ENCODE results near the gene ATP8B1. TPM values are rescaled to one million over a fixed set of nuclear protein-coding genes. Genes with fewer than 3 reads are reported as not detected.

The ATP8B1 gene
- total and polyA plus RNA-seq, 2 of the 4 experiments (the other 2 are of a cell fraction): 64.3 to 136 TPM

DNA sequence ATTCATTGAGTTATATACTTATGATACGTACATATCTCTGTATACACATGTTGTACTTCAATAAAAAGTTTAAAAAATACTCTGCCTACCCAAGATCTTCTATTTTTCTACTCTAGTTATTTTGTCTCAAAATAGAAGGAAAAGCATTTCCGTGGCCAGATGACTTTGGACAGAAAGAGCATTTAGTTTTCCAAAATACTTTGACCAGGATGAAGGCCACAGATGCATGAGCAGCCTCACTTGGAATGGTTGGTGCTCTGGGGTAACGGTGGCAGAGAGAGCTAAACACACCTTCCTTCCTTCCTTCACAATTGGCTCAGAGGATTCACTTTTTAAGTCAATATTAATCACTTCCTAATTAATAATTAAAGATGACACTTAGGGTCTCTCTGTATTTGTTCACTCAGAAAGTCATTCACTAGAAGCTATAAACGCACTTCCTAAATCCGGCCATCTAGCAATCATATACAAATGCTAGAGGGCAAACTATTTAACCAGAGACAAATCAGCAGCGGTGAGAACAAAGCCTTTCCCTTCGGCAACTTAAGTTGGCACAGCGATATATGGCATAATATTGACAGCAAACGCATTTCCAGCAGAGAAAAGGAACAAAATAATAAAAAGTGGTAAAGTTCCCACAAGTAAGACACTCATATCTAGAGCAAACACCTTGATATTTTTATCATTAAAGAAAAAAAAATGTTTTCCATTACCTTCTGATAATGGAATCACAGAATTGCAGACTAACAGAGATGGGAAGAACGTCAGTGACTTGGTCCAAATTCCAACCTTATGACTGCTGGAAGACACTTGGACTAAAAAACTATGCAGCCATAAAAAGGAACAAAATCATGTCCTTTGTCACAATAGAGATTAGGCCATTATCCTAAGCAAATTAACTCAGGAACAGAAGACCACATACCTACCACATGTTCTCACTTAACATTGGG is 125.6 kb downstream of the ATP8B1 start (continued):
- no peak for TF ChIP-seq BHLHE40 (IDR thresholded peaks at IDR 0.05; ENCODE audit: low read depth, low read length)
- no peak for TF ChIP-seq MAFK (IDR thresholded peaks at IDR 0.05; ENCODE audit: low read depth, low read length)

DNA sequence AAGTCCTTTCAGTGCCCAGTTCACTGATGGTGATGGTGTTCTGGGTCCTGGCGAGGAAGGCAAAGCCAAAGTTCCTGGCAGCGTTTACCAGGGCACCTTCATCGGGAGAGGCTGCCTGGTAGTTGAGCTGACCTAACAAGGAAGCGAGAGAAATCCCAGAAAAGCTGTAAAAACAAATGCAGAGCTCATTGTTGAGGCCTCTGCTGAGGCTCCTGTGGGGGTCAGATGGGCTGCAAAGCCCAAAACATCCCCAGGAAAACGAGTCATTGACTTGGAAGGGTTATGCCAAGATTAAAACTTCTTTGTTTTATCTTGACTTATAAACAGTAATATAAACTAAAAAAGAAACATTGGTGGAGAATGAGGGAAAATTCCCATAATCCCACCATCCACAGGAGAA is 128.2 kb downstream of the ATP8B1 start:
- Histone ChIP-seq H2BK5ac (ENCODE audit: low read depth, low read length, poor library complexity, severe bottlenecking) (no peak overlapping the region), H3K4ac (ENCODE audit: low read depth, low read length) (no peak overlapping the region), H3K36me3 (ENCODE audit: control insufficient read depth, insufficient read depth, low read length) (peaks cover 25% of the 10 kb centered on the region), H3K14ac (replicated peaks; ENCODE audit: low read depth, low read length) (no peak overlapping the region), H2AFZ (replicated peaks; ENCODE audit: low read length, poor library complexity) (no peak overlapping the region), H3K23ac (ENCODE audit: low read depth, low read length) (no peak overlapping the region), H3K4me1 (ENCODE audit: control insufficient read depth, insufficient read depth, low read length) (no peaks in the 10 kb centered on the region), H2AK9ac (replicated peaks; ENCODE audit: low read depth, low read length, poor library complexity) (no peak overlapping the region), H4K20me1 (ENCODE audit: insufficient read depth, low read length) (no peaks in the 10 kb centered on the region; the same call in 1 of the 2 replicates), H3K9ac (ENCODE audit: low read depth, low read length) (no peak overlapping the region), H3K9me3 (ENCODE audit: control insufficient read depth, insufficient read depth, low read length) (no peaks in the 10 kb centered on the region), H3K56ac (ENCODE audit: extremely low read depth, insufficient read depth, low read length) (no peak overlapping the region), H2BK20ac (ENCODE audit: low read depth, low read length) (no peak overlapping the region), H2AK5ac (ENCODE audit: low read depth, low read length) (no peak overlapping the region), H4K5ac (ENCODE audit: low read depth, low read length) (no peak overlapping the region), H3K79me1 (ENCODE audit: low read depth in 1 of 2, low read length in 2 of 2) (peaks cover 20 to 66% of the 10 kb centered on the region in 2 experiments), H3K18ac (ENCODE audit: low read depth, low read length) (no peak overlapping the region), H4K8ac (ENCODE audit: low read depth in 2 of 2, low read length in 2 of 2) (no peak overlapping the region), H3K27ac (ENCODE audit: insufficient read depth, low read length) (no peak overlapping the region), H3K4me3 (ENCODE audit: insufficient read depth, low read depth, low read length) (no peak overlapping the region), H4K91ac (ENCODE audit: insufficient read depth, low read depth, low read length) (no peak overlapping the region), H3K27me3 (ENCODE audit: control insufficient read depth, insufficient read depth, low read length) (no peaks in the 10 kb centered on the region), H2BK120ac (ENCODE audit: low read depth, low read length) (no peak overlapping the region), H3K9me1 (ENCODE audit: insufficient read depth, low read length) (peaks cover 8% of the 10 kb centered on the region; the same call in 1 of the 2 replicates), H2BK15ac (ENCODE audit: low read depth, low read length) (no peak overlapping the region), H3K4me2 (ENCODE audit: low read depth, low read length) (no peak overlapping the region)
- no peak for TF ChIP-seq BHLHE40 (IDR thresholded peaks at IDR 0.05; ENCODE audit: low read depth, low read length)
- TF ChIP-seq RFX5 (IDR thresholded peaks at IDR 0.05; ENCODE audit: low read depth, low read length): no peak
- no peak for TF ChIP-seq RAD21 (IDR thresholded peaks at IDR 0.05; ENCODE audit: low read length)
- no peak for TF ChIP-seq FOS (IDR thresholded peaks at IDR 0.05; ENCODE audit: low read depth, low read length)
- no peak for TF ChIP-seq MAFK (IDR thresholded peaks at IDR 0.05; ENCODE audit: low read depth, low read length)
- no peak for TF ChIP-seq CEBPB (IDR thresholded peaks at IDR 0.05; ENCODE audit: low read depth, low read length)
- TF ChIP-seq USF2 (IDR thresholded peaks at IDR 0.05; ENCODE audit: low read depth, low read length): no peak
- no peak for TF ChIP-seq MAZ (IDR thresholded peaks at IDR 0.05; ENCODE audit: borderline replicate concordance, low read depth, low read length)
- TF ChIP-seq, protein P1, sequence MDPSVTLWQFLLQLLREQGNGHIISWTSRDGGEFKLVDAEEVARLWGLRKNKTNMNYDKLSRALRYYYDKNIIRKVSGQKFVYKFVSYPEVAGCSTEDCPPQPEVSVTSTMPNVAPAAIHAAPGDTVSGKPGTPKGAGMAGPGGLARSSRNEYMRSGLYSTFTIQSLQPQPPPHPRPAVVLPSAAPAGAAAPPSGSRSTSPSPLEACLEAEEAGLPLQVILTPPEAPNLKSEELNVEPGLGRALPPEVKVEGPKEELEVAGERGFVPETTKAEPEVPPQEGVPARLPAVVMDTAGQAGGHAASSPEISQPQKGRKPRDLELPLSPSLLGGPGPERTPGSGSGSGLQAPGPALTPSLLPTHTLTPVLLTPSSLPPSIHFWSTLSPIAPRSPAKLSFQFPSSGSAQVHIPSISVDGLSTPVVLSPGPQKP (IDR thresholded peaks at IDR 0.05; ENCODE audit: borderline replicate concordance, low read depth, low read length): no peak
- no peak for TF ChIP-seq CHD1 (IDR thresholded peaks at IDR 0.05; ENCODE audit: low read depth, low read length)
- TF ChIP-seq POLR2A (IDR thresholded peaks at IDR 0.05; ENCODE audit: low read depth, low read length): no peak
- no peak for TF ChIP-seq NFE2L2 (IDR thresholded peaks at IDR 0.05; ENCODE audit: low read depth, low read length)
- no peak for TF ChIP-seq RCOR1 (IDR thresholded peaks at IDR 0.05; ENCODE audit: insufficient replicate concordance, low read length)
- ATAC-seq (ENCODE audit: low read depth) (peak; percentile 21; the same call in 1 of the 2 replicates), DNase-seq (no peak)
- ChIA-PET POLR2A (ENCODE audit: unreplicated experiment) (no interaction called here), CTCF (interaction anchor here (0.6 kb wide), 1 partner anchor 1477 kb away, joined by 5 read pairs; no protein-coding TSS in a partner anchor)
- 91% methylated on average over 4 of the region's 5 CpGs; no CpG with 5 or more reads in 1 of the 2 experiments for WGBS, 2 experiments (ENCODE audit: extremely low coverage in 2 of 2, insufficient read length in 1 of 2)
- BruUV-seq (replicated peaks): no TSS peak
- dilution Hi-C loops (cut with HindIII; ENCODE audit: low sequenced_read_pairs, unreplicated experiment): no loop called here
- intact Hi-C loops (cut with micrococcal nuclease): no loop called here
- in situ Hi-C loops (cut with MboI; ENCODE audit: low sequenced_read_pairs): no loop called here
